Esophagus squamous epithelium (tissue), 5 donors: ENCODE data around the gene SEC14L5. TPM values are rescaled to one million over a fixed set of nuclear protein-coding genes. Genes with fewer than 3 reads are reported as not detected.

ENCODE experiments used
- DNase-seq: peaks from one replicate; lab custom pipeline; 2025; lab: John Stamatoyannopoulos, UW
- H3K27ac ChIP-seq, 4 donors: fragments of 200-600 bp; sonication (generic); one replicate each; pipeline ENCODE4 v1.5.1; 2016 to 2019; ENCODE audit warnings: mild to moderate bottlenecking in 1 of 4
- H3K27me3 ChIP-seq, 4 donors: fragments of 200-600 bp; sonication (generic); 1 replicate in 3 of 4; 2 replicates in 1 of 4; pipeline versions ENCODE4 v1.5.1 to v1.6.0; 2017 to 2021; ENCODE audit warnings: antibody characterized with exemption in 1 of 4
- H3K36me3 ChIP-seq, 3 donors: fragments of 200-600 bp; sonication (generic); one replicate each; pipeline ENCODE4 v1.5.1; 2016 to 2019
- H3K4me1 ChIP-seq, 3 donors: fragments of 200-600 bp; sonication (generic); one replicate each; pipeline ENCODE4 v1.5.1; 2017 to 2019
- H3K4me3 ChIP-seq, 4 donors: fragments of 200-600 bp; sonication (generic); 1 replicate in 3 of 4; 2 replicates in 1 of 4; pipeline ENCODE4 v1.5.1; 2016 to 2019; ENCODE audit warnings: mild to moderate bottlenecking in 2 of 4, moderate library complexity in 1 of 4
- H3K9me3 ChIP-seq, 3 donors: fragments of 200-600 bp; sonication (generic); one replicate each; pipeline ENCODE4 v1.5.1; 2016 to 2019
- POLR2A ChIP-seq, 4 donors: fragments of 450-650 bp; IDR thresholded peaks; one replicate each; pipeline ENCODE4 v1.6.1; 2017; ENCODE audit warnings: antibody characterized with exemption in 4 of 4, mild to moderate bottlenecking in 4 of 4, moderate library complexity in 3 of 4
- WGBS, 2 donors: methylation state at CpG; one replicate each; pipeline ENCODE4 v1.1.5; 2018; 5-methylcytosine and 5-hydroxymethylcytosine counted together
- intact Hi-C: fragments of 100-400 bp; cut with DNase I; formaldehyde crosslinking; loops from one replicate; pipeline ENCODE4 v1.15.0; 2022
- total RNA-seq, 4 donors: library from RNA; depleted of rRNA; stranded (reverse); fragments of >200 nt; gene quantifications; one replicate each; pipeline ENCODE4 v1.1.0, GENCODE V29; 2016
- TF ChIP-seq, protein P1 (sequence below), 6 experiments: fragments of 450-650 bp in 4 of 6; fragments of 200-600 bp in 2 of 6; sonication (generic) in 2 of 6; IDR thresholded peaks; one replicate each; pipeline ENCODE4 v1.5.1; 2016 to 2019; ENCODE audit warnings: antibody characterized with exemption in 6 of 6, mild to moderate bottlenecking in 4 of 6, moderate library complexity in 4 of 6
- donor health status: DM: yes; HTN: yes; CAD: no.

Gene SEC14L5
- total RNA-seq, 4 donors from 2014 or later, result 0.22 to 5.6 (median 0.49) TPM

DNA sequence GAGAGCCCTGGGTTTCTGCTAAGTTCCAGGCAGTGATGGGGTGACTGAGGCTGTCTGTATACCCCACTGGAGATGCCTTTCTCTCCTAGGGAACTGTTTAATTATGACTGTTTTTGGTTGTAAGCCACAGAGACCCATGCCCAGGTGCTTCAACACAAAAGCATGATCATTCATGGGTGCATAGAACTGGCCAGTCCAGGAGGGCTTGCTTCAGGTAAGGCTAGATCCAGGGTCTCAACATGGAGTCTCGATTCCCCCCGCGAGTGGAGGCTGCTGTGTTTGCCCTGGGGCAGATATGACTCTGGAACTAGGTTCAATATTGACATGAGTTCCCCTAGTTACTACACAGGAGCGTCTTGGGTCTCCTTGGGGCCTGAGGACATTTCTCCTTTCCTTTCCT, 57.8 kb downstream of the SEC14L5 start:
- no peak overlapping the region for H3K27ac ChIP-seq
- peaks cover 0 to 4% (median 0%) of the 10 kb centered on the region in 4 donors for H3K27me3 ChIP-seq
- H3K4me1 ChIP-seq, result no peaks in the 10 kb centered on the region
- no peaks in the 10 kb centered on the region for H3K9me3 ChIP-seq
- no peaks in the 10 kb centered on the region for H3K36me3 ChIP-seq
- H3K4me3 ChIP-seq, result no peak overlapping the region
- intact Hi-C loops, result no loop called here
- TF ChIP-seq POLR2A (IDR thresholded peaks at IDR 0.05), result no peak
- TF ChIP-seq, protein P1, sequence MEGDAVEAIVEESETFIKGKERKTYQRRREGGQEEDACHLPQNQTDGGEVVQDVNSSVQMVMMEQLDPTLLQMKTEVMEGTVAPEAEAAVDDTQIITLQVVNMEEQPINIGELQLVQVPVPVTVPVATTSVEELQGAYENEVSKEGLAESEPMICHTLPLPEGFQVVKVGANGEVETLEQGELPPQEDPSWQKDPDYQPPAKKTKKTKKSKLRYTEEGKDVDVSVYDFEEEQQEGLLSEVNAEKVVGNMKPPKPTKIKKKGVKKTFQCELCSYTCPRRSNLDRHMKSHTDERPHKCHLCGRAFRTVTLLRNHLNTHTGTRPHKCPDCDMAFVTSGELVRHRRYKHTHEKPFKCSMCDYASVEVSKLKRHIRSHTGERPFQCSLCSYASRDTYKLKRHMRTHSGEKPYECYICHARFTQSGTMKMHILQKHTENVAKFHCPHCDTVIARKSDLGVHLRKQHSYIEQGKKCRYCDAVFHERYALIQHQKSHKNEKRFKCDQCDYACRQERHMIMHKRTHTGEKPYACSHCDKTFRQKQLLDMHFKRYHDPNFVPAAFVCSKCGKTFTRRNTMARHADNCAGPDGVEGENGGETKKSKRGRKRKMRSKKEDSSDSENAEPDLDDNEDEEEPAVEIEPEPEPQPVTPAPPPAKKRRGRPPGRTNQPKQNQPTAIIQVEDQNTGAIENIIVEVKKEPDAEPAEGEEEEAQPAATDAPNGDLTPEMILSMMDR (IDR thresholded peaks at IDR 0.05), result no peak
- WGBS, 2 donors, result 70 to 79% methylated on average over 2 to 4 of the region's 4 CpGs
- DNase-seq, result no peak

DNA sequence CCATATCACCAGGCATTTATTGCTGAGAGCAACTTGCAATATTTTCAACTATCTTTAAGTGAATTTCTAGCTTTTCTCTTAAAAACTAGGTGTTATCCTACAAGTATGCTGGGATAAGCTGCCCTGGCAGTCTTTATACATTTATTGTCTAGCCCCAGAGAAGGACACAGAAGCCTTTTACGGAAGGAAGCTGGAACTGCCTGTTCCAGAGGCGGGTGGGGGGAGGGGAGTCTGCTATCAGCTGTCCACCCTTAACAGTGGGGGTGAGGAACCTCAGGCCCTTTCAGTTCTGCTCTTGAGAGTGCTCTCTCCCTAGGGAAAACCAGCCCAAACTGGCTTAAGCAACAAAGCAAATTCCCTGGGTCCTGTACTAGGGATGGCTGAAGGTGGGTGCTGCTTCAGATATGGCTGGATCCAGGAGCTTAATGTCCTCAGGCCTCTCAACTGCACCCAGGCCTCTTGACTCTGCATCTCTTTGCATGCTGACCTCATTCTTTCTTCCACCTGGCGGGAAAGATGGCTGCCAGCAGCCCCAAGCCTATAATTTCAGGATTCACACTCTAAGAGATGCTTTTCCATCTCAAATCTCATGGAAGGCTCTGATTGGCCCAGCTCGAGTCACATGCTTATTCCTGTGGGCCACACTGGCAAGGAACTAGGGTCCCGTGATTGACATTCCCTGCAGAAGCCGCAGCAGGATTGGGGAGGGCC, 59.0 kb downstream of the SEC14L5 start:
- WGBS, 2 donors, result 0 to 70% methylated on average over 1 to 5 of the region's 6 CpGs
- intact Hi-C loops, result no loop called here
- H3K27me3 ChIP-seq, result peaks cover 0 to 11% (median 0%) of the 10 kb centered on the region in 4 donors
- H3K4me3 ChIP-seq, result no peak overlapping the region
- no peak for DNase-seq
- H3K27ac ChIP-seq, result no peak overlapping the region
- no peak for TF ChIP-seq POLR2A (IDR thresholded peaks at IDR 0.05)
- TF ChIP-seq, protein P1 (IDR thresholded peaks at IDR 0.05), result no peak
- no peaks in the 10 kb centered on the region for H3K36me3 ChIP-seq
- H3K9me3 ChIP-seq, result no peaks in the 10 kb centered on the region
- H3K4me1 ChIP-seq, result no peaks in the 10 kb centered on the region

DNA sequence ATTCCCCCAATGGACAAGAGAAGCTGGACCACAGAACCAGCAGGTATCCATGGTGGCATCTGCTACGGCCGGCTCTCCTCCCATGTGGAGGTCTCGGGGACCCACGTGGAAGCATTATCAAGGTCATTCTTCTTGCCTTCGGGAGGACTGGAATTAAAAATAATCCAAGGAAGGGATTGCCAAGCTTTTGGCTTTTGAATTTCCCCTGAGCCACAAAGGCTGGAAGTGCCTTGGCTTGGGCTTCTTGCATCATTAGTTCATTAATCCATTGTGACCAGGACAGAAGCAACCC, 59.5 kb downstream of the SEC14L5 start:
- 78 to 87% methylated on average over 4 to 5 of the region's 5 CpGs for WGBS, 2 donors
- intact Hi-C loops, result no loop called here

DNA sequence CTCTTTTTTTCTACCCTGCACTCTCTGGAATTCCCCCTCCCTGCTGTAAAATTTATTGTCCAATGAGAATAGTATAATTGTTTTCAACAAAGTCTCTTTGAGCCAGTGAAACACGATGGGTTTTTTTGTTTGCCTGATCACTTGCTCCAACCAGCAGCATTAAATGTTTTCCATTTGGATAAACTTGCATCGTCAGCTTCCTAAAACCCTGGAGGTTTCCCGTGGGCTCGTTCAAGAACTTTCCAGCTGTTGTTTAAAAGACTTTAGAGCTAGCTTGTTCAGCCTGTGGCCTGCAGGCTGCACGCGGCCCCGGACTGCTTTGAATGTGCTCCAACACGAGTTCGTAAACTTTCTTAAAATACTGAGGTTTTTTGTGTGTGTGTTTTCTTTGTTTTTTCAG, 60.7 kb downstream of the SEC14L5 start:
- H3K36me3 ChIP-seq, result no peaks in the 10 kb centered on the region
- H3K9me3 ChIP-seq, result no peaks in the 10 kb centered on the region
- TF ChIP-seq, protein P1 (IDR thresholded peaks at IDR 0.05), result no peak
- TF ChIP-seq POLR2A (IDR thresholded peaks at IDR 0.05), result no peak
- H3K4me1 ChIP-seq, result no peaks in the 10 kb centered on the region
- 34 to 40% methylated on average over 6 to 9 of the region's 9 CpGs for WGBS, 2 donors
- peaks cover 0 to 11% (median 0%) of the 10 kb centered on the region in 4 donors for H3K27me3 ChIP-seq
- H3K27ac ChIP-seq, result no peak overlapping the region
- DNase-seq, result no peak
- no peak overlapping the region for H3K4me3 ChIP-seq
- intact Hi-C loops, result no loop called here

More for the DNA sequence above, 59.5 kb downstream of the SEC14L5 start:
- Histone ChIP-seq H3K27ac (no peak overlapping the region), H3K36me3 (no peaks in the 10 kb centered on the region), H3K27me3 (peaks cover 0 to 11% (median 0%) of the 10 kb centered on the region in 4 donors), H3K9me3 (no peaks in the 10 kb centered on the region), H3K4me1 (no peaks in the 10 kb centered on the region), H3K4me3 (no peak overlapping the region)
- DNase-seq, result no peak
- TF ChIP-seq, protein P1 (IDR thresholded peaks at IDR 0.05), result no peak
- no peak for TF ChIP-seq POLR2A (IDR thresholded peaks at IDR 0.05)

DNA sequence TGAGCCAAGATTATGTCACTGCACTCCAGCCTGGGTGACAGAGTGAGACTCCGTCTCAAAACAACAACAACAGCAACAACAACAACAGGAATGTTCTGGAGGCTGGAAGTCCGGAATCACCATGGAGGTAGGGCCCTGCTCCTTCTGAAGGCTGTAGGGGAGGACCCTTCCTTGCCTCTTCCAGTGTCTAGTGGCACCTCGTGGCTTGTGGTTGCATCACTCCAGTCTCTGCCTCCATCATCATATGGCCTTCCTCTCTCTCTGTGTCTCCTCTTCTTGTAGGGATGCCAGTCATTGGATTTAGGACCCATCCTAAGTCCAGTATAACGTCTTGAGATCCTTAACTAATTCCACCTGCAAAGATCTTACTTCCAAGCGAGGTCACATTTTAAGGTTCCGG, 61.6 kb downstream of the SEC14L5 start:
- no peaks in the 10 kb centered on the region for H3K9me3 ChIP-seq
- no peak for DNase-seq
- intact Hi-C loops, result no loop called here
- H3K27me3 ChIP-seq, result peaks cover 0 to 11% (median 0%) of the 10 kb centered on the region in 4 donors
- TF ChIP-seq, protein P1 (IDR thresholded peaks at IDR 0.05), result no peak
- no peak for TF ChIP-seq POLR2A (IDR thresholded peaks at IDR 0.05)
- no peak overlapping the region for H3K4me3 ChIP-seq
- H3K36me3 ChIP-seq, result no peaks in the 10 kb centered on the region
- H3K4me1 ChIP-seq, result no peaks in the 10 kb centered on the region
- no peak overlapping the region for H3K27ac ChIP-seq
- 65 to 80% methylated on average over 5 to 6 of the region's 6 CpGs for WGBS, 2 donors
